ENCODE data around the gene DEFB110.

DNA sequence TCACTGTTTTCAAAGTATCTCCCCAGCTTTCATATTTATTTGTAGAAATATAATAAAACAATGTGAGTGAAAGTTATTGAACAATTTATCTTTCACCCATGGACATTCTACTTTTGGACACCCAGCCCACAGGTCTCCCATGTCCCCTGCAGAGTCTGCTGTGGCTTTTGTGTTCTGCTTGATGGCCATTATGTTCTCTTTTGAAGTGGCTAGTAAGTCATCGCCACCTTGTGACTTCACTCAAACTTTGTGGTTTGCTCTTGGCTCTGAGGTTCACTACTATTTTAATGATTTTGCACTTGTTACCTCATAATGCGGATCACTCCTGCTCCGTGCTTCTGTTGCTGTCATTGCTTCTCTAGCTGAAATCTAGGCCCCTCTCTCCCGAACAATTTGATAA, 42.2 kb downstream of the DEFB110 start:
- TF ChIP-seq DPF2 (CRISPR knock-in tag; IDR thresholded peaks at IDR 0.05; ENCODE audit: borderline replicate concordance, low read depth) (no peak), TAF1 (CRISPR knock-in tag; IDR thresholded peaks at IDR 0.05) (no peak), ARID2 (CRISPR knock-in tag; IDR thresholded peaks at IDR 0.05; ENCODE audit: borderline replicate concordance) (no peak), MIER3 (CRISPR knock-in tag; IDR thresholded peaks at IDR 0.05; ENCODE audit: borderline replicate concordance) (no peak), SP1 (IDR thresholded peaks at IDR 0.05) (no peak), SP1 (CRISPR knock-in tag; IDR thresholded peaks at IDR 0.05) (no peak), RARG (CRISPR knock-in tag; IDR thresholded peaks at IDR 0.05; ENCODE audit: low read depth) (no peak), MBNL3 (CRISPR knock-in tag; conservative IDR thresholded peaks at IDR 0.05) (no peak), POLR2A (IDR thresholded peaks at IDR 0.05; ENCODE audit: insufficient read depth in 1 of 2, low read depth in 2 of 2, low read length in 2 of 2) (no peak), ZFP36L1 (CRISPR knock-in tag; IDR thresholded peaks at IDR 0.05) (no peak), TRIM24 (CRISPR knock-in tag; IDR thresholded peaks at IDR 0.05) (no peak), ELF4 (CRISPR knock-in tag; IDR thresholded peaks at IDR 0.05; ENCODE audit: borderline replicate concordance) (no peak), ZNF354B (CRISPR knock-in tag; IDR thresholded peaks at IDR 0.05) (no peak), AHR (CRISPR knock-in tag; IDR thresholded peaks at IDR 0.05) (no peak)
